Loucy (cell line): ENCODE measurements around the gene KLHL8.

Experiments used
- H2AFZ ChIP-seq: fragments of 200-600 bp; sonication (generic); 2 replicates; pipeline ENCODE4 v1.6.0; 2016; ENCODE audit warnings: antibody characterized with exemption, mild to moderate bottlenecking, low read length, moderate library complexity
- H3F3A ChIP-seq: fragments of 200-600 bp; 2 replicates; pipeline ENCODE4 v1.6.0; 2016; ENCODE audit warnings: antibody characterized with exemption, low read depth, mild to moderate bottlenecking
- H3K27me3 ChIP-seq: fragments of 200-600 bp; sonication (generic); 2 replicates; pipeline ENCODE4 v1.6.1; 2014; ENCODE audit warnings: low read length, mild to moderate bottlenecking; ENCODE audit not compliant: insufficient read depth, poor library complexity, severe bottlenecking
- H3K36me3 ChIP-seq: fragments of 200-600 bp; sonication (generic); 2 replicates; pipeline ENCODE4 v1.6.1; 2016; ENCODE audit warnings: low read length; ENCODE audit not compliant: insufficient read depth
- H3K4me1 ChIP-seq: fragments of 200-600 bp; sonication (generic); 2 replicates; pipeline ENCODE4 v1.5.1; 2014; ENCODE audit warnings: low read length, mild to moderate bottlenecking; ENCODE audit not compliant: insufficient read depth, poor library complexity, severe bottlenecking
- H3K4me2 ChIP-seq: fragments of 200-600 bp; sonication (generic); 2 replicates; pipeline ENCODE4 v1.6.0; 2014; ENCODE audit warnings: antibody characterized with exemption, low read length, low read depth, mild to moderate bottlenecking; ENCODE audit not compliant: poor library complexity, severe bottlenecking
- H3K4me3 ChIP-seq: fragments of 200-600 bp; sonication (generic); 2 replicates; pipeline ENCODE4 v1.5.1; 2014; ENCODE audit warnings: low read length, mild to moderate bottlenecking, mixed read lengths; ENCODE audit not compliant: poor library complexity, severe bottlenecking
- H3K79me2 ChIP-seq: fragments of 200-600 bp; sonication (generic); 2 replicates; pipeline ENCODE4 v1.6.1; 2014; ENCODE audit warnings: low read length; ENCODE audit not compliant: insufficient read depth
- H3K9ac ChIP-seq: fragments of 200-600 bp; sonication (generic); 2 replicates; pipeline ENCODE4 v1.6.0; 2014; ENCODE audit warnings: mild to moderate bottlenecking, low read depth, low read length, moderate library complexity; ENCODE audit not compliant: poor library complexity, severe bottlenecking
- H3K9me2 ChIP-seq: fragments of 200-600 bp; sonication (generic); replicated peaks from 2 replicates; pipeline ENCODE4 v1.6.1; 2016; ENCODE audit warnings: low read depth, low read length, mixed read lengths
- H3K9me3 ChIP-seq: fragments of 200-600 bp; sonication (generic); 2 replicates; pipeline ENCODE4 v1.6.1; 2014; ENCODE audit warnings: mild to moderate bottlenecking, antibody characterized with exemption, low read length, low read depth; ENCODE audit not compliant: insufficient read depth
- H4K20me1 ChIP-seq: fragments of 200-600 bp; sonication (generic); 2 replicates; pipeline ENCODE4 v1.6.0; 2014; ENCODE audit warnings: antibody characterized with exemption, low read length, mild to moderate bottlenecking; ENCODE audit not compliant: insufficient read depth, poor library complexity, severe bottlenecking
- EZH2phosphoT487 ChIP-seq: fragments of 200-600 bp; IDR thresholded peaks from 2 replicates; pipeline ENCODE4 v1.6.1; 2018; ENCODE audit warnings: antibody characterized with exemption, mild to moderate bottlenecking, moderate library complexity, borderline replicate concordance
- TF ChIP-seq, protein P1 (sequence below): fragments of 200-600 bp; sonication (generic); conservative IDR thresholded peaks from 2 replicates; pipeline ENCODE4 v1.5.1; 2014; ENCODE audit warnings: mild to moderate bottlenecking, antibody characterized with exemption, low read length

The KLHL8 gene

GRCh38 chr4:87132035-87132434, 88.4 kb downstream of the KLHL8 start:
- no peaks in the 10 kb centered on the region for H3K4me1 ChIP-seq
- no peaks in the 10 kb centered on the region for H3K9me3 ChIP-seq
- H4K20me1 ChIP-seq: no peaks in the 10 kb centered on the region
- no peak overlapping the region for H2AFZ ChIP-seq
- H3K36me3 ChIP-seq: peaks cover 96% of the 10 kb centered on the region
- TF ChIP-seq, protein P1, sequence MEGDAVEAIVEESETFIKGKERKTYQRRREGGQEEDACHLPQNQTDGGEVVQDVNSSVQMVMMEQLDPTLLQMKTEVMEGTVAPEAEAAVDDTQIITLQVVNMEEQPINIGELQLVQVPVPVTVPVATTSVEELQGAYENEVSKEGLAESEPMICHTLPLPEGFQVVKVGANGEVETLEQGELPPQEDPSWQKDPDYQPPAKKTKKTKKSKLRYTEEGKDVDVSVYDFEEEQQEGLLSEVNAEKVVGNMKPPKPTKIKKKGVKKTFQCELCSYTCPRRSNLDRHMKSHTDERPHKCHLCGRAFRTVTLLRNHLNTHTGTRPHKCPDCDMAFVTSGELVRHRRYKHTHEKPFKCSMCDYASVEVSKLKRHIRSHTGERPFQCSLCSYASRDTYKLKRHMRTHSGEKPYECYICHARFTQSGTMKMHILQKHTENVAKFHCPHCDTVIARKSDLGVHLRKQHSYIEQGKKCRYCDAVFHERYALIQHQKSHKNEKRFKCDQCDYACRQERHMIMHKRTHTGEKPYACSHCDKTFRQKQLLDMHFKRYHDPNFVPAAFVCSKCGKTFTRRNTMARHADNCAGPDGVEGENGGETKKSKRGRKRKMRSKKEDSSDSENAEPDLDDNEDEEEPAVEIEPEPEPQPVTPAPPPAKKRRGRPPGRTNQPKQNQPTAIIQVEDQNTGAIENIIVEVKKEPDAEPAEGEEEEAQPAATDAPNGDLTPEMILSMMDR: no peak
- no peak for TF ChIP-seq EZH2phosphoT487
- H3K27me3 ChIP-seq: no peaks in the 10 kb centered on the region
- no peak overlapping the region for H3K4me3 ChIP-seq
- no peak overlapping the region for H3K4me2 ChIP-seq
- no peak overlapping the region for H3K9ac ChIP-seq
- no peaks in the 10 kb centered on the region for H3K79me2 ChIP-seq
- no peaks in the 10 kb centered on the region for H3K9me2 ChIP-seq
- H3F3A ChIP-seq: no peaks in the 10 kb centered on the region

DNA sequence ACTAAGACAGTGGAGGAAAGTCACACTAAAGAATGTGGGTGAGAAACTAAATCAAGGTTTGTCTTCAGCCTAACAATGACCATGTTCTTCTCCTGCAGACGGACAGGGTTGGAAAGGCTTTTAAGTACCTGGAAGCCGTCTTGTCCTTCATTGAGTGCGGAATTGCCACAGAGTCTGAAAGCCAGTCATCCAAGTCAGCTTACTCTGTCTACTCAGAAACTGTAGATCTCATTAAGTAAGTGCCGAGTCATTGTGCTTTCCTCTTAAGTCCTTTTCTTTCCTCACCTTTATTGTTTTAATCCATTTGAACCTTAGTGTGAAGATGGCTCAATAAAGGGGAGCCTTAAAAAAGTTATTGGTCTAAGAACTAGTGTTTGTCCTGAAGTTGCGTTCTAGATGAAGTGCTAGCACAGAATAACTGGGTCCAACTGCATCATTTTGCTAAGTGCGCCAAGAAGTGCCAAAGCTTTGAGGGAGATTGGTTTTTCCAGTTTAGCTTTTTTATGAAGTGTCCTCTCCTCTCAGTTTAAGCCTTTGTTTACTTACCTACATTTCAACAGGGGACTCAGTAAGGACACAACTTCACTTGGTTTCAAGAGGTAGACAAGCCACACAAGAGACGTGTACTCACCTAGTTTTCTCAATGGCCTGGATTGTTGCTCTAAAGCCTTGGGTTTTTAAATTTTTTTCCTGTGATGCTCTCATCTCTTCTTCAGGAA, 89.3 kb downstream of the KLHL8 start:
- H3K27me3 ChIP-seq: no peaks in the 10 kb centered on the region
- H3K9me2 ChIP-seq: no peaks in the 10 kb centered on the region
- no peaks in the 10 kb centered on the region for H3K79me2 ChIP-seq
- H3K4me3 ChIP-seq: no peak overlapping the region
- H3K4me1 ChIP-seq: no peaks in the 10 kb centered on the region
- H4K20me1 ChIP-seq: no peaks in the 10 kb centered on the region
- TF ChIP-seq EZH2phosphoT487: no peak
- TF ChIP-seq, protein P1: no peak
- H3F3A ChIP-seq: no peaks in the 10 kb centered on the region
- H3K9me3 ChIP-seq: no peaks in the 10 kb centered on the region
- no peak overlapping the region for H3K9ac ChIP-seq
- no peak overlapping the region for H3K4me2 ChIP-seq
- no peak overlapping the region for H2AFZ ChIP-seq
- H3K36me3 ChIP-seq: peaks cover 96% of the 10 kb centered on the region

DNA sequence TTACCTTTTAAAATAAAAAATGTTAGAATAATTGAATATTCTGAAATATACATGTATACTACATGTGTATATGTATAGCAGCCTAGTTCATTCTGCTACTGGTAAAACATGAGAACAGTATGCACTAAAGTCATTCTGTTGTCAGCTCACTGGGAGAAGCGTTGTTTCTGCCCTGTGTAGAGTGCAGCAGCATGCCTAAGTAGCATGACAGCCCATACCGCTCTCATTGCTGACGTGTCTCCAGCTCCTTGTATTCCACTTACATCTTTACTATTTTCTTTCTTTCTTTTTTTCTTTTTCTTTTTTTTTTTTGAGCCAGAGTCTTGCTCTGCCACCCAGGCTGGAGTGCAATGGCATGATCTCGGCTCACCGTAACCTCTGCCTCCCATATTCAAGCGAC, 90.7 kb downstream of the KLHL8 start:
- peaks cover 96% of the 10 kb centered on the region for H3K36me3 ChIP-seq
- no peaks in the 10 kb centered on the region for H3K9me2 ChIP-seq
- H3F3A ChIP-seq: no peaks in the 10 kb centered on the region
- H3K4me1 ChIP-seq: no peaks in the 10 kb centered on the region
- H3K4me2 ChIP-seq: no peak overlapping the region
- TF ChIP-seq, protein P1: no peak
- no peaks in the 10 kb centered on the region for H4K20me1 ChIP-seq
- H3K9ac ChIP-seq: no peak overlapping the region
- no peak overlapping the region for H3K4me3 ChIP-seq
- no peaks in the 10 kb centered on the region for H3K79me2 ChIP-seq
- no peaks in the 10 kb centered on the region for H3K9me3 ChIP-seq
- H2AFZ ChIP-seq: no peak overlapping the region
- H3K27me3 ChIP-seq: no peaks in the 10 kb centered on the region
